ENCODE data around the gene KDM3B. TPM values are rescaled to one million over a fixed set of nuclear protein-coding genes. Genes with fewer than 3 reads are reported as not detected.
A peak's percentile ranks its signal among the peaks of the same experiment; 100 is the strongest.
"Not testable (repeated sequence)": the region's sequence is repeated elsewhere in the genome, so short reads cannot be mapped to it uniquely, and the experiment has no call there.

KDM3B gene
- total and polyA plus RNA-seq, 12 donors: 23.2 to 68.4 (median 49.4) TPM

DNA sequence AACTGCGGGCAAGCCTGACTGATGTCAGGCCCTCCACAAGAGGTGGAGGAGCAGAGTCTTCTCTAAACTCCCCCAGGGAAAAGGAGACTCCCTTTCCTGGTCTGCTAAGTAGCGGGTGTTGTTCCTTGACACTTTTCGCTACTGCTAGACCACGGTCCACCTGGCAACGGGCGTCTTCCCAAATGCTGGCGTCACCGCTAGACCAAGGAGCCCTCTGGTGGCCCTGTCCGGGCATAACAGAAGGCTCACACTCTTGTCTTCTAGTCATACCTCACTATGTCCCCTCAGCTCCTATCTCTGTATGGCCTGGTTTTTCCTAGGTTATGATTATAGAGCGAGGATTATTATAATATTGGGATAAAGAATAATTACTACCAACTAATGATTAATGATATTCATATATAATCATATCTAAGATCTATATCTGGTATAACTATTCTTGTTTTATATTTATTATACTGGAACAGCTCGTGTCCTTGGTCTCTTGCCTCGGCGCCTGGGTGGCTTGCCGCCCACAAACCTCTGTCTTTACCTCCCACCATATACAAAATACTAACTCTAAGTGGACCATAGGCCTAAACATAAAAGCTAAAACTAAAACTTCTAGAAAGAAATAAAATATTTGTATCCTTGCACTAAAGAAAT lies 58.6 kb downstream of the KDM3B start:
- peaks cover 0 to 36% of the 10 kb centered on the region in 2 donors for H3K36me3 ChIP-seq (replicated peaks in 1 of 2)
- intact Hi-C loops (cut with DNase I): loop anchor here in 1 of 2 donors (5.0 kb wide), 1 partner anchor 189 kb away; no protein-coding TSS in a partner anchor
- whole genome bisulfite sequencing, 4 donors: 51 to 68% (median 56%) methylated on average over 13 of the region's 14 CpGs
- TF ChIP-seq, protein P1, sequence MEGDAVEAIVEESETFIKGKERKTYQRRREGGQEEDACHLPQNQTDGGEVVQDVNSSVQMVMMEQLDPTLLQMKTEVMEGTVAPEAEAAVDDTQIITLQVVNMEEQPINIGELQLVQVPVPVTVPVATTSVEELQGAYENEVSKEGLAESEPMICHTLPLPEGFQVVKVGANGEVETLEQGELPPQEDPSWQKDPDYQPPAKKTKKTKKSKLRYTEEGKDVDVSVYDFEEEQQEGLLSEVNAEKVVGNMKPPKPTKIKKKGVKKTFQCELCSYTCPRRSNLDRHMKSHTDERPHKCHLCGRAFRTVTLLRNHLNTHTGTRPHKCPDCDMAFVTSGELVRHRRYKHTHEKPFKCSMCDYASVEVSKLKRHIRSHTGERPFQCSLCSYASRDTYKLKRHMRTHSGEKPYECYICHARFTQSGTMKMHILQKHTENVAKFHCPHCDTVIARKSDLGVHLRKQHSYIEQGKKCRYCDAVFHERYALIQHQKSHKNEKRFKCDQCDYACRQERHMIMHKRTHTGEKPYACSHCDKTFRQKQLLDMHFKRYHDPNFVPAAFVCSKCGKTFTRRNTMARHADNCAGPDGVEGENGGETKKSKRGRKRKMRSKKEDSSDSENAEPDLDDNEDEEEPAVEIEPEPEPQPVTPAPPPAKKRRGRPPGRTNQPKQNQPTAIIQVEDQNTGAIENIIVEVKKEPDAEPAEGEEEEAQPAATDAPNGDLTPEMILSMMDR (IDR thresholded peaks at IDR 0.05): peak; percentile 55 to 76 (median 68)
- not testable (repeated sequence) for H3K4me3 ChIP-seq; H3K9me3 ChIP-seq (replicated peaks in 1 of 3); H3K4me1 ChIP-seq (replicated peaks in 1 of 2); H3K27ac ChIP-seq; H3K27me3 ChIP-seq
- peak; percentile 56 to 90 (median 78) for DNase-seq

DNA sequence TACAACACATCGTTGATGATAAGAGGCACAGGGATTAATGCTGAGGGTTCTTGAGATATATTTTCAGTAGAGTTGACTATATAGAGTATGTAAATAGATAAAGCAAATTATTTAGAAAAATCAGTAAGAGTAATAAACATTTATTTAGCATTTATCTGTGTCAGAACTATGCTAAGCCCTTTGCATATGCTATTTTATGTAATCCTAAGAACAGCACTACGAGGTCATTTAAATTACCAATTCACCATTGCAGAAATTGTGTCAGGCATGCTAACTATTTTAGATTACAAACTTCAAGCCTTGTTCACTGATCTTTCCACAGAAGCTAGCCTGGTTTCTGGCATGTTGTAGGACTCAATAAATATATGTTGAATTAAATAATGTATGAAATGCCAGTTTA lies 66.0 kb downstream of the KDM3B start:
- intact Hi-C loops (cut with DNase I): no loop called here
- peaks cover 0 to 88% of the 10 kb centered on the region in 2 donors for H3K36me3 ChIP-seq (replicated peaks in 1 of 2)
- H3K9me3 ChIP-seq (replicated peaks in 1 of 3): no peaks in the 10 kb centered on the region
- H3K27me3 ChIP-seq: no peaks in the 10 kb centered on the region
- no peak overlapping the region for H3K27ac ChIP-seq
- 88 to 97% (median 92%) methylated on average over 2 of the region's 2 CpGs for WGBS, 4 donors
- H3K4me3 ChIP-seq: no peak overlapping the region
- no peak for DNase-seq
- no peaks in the 10 kb centered on the region for H3K4me1 ChIP-seq (replicated peaks in 1 of 2)
- no peak for TF ChIP-seq POLR2A (IDR thresholded peaks at IDR 0.05)
- TF ChIP-seq, protein P1 (IDR thresholded peaks at IDR 0.05): no peak

DNA sequence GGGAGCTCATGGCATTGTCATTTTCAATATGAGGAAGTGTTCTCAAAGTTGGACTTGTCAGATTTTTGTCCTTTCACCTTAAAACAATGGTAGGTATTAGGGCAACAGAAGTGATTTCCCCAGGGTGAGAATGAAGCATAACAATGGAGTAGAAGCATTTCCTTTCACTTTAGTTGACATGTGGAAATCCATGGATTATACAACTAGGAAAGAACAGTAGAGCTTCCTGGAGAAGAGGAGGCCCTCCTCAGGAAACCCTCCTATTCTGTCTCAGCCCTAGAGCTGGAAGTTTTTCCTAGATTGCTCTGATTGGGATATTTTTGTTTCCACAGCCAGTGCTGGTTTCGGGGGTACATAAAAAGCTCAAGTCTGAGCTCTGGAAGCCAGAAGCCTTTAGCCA lies 72.6 kb downstream of the KDM3B start:
- Histone ChIP-seq H3K36me3 (replicated peaks in 1 of 2) (peaks cover 0 to 93% of the 10 kb centered on the region in 2 donors), H3K27ac (no peak overlapping the region), H3K9me3 (replicated peaks in 1 of 3) (no peaks in the 10 kb centered on the region), H3K4me1 (replicated peaks in 1 of 2) (no peaks in the 10 kb centered on the region), H3K27me3 (no peaks in the 10 kb centered on the region), H3K4me3 (no peak overlapping the region)
- no peak for DNase-seq
- no peak for TF ChIP-seq POLR2A (IDR thresholded peaks at IDR 0.05)
- TF ChIP-seq, protein P1 (IDR thresholded peaks at IDR 0.05): no peak
- intact Hi-C loops (cut with DNase I): no loop called here
- WGBS, 4 donors: 89 to 100% (median 98%) methylated on average over 1 of the region's 1 CpG

DNA sequence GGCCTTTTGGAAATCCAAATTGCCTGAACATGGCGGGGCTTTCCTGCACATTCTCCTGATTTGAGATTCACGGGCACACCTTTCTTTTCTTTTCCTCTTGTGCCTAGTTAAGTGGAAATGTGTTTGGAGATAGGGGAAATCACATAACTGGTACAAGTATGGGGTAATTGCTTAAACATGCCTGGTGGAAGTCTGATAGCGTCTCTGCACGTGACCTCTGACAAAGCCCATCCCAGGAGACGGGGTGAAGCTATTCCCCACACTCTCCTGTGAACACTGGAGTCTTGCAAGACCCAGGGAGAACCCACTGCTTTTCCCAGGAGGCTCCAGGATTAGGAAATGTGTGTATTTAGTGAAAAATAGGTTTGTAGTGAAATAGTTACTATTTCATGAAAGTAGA lies 83.5 kb downstream of the KDM3B start:
- no peak for TF ChIP-seq POLR2A (IDR thresholded peaks at IDR 0.05)
- TF ChIP-seq, protein P1 (IDR thresholded peaks at IDR 0.05): no peak
- WGBS, 4 donors: 80 to 88% (median 85%) methylated on average over 5 of the region's 5 CpGs
- no peaks in the 10 kb centered on the region for H3K27me3 ChIP-seq
- H3K27ac ChIP-seq: no peak overlapping the region
- DNase-seq: no peak
- intact Hi-C loops (cut with DNase I): no loop called here
- no peaks in the 10 kb centered on the region for H3K9me3 ChIP-seq (replicated peaks in 1 of 3)
- peaks cover 6 to 17% of the 10 kb centered on the region in 2 donors for H3K4me1 ChIP-seq (replicated peaks in 1 of 2)
- H3K36me3 ChIP-seq (replicated peaks in 1 of 2): peaks cover 0 to 54% of the 10 kb centered on the region in 2 donors
- H3K4me3 ChIP-seq: no peak overlapping the region

All from adrenal gland (tissue), 12 donors.